ENCODE data around the gene MAML1.
A peak's percentile ranks its signal among the peaks of the same experiment; 100 is the strongest.

Gene MAML1

GRCh38 chr5:179795863-179796833 is 63.5 kb downstream of the MAML1 start:
- no peak for DNase-seq

GRCh38 chr5:179796877-179797608 is 64.4 kb downstream of the MAML1 start:
- no peak for DNase-seq

GRCh38 chr5:179797741-179798140 is 65.1 kb downstream of the MAML1 start:
- no peak for DNase-seq

GRCh38 chr5:179798144-179798770 is 65.6 kb downstream of the MAML1 start:
- no peak for DNase-seq

- DNase-seq: no peak
Measured at GRCh38 chr5:179798771-179799643, 66.4 kb downstream of the MAML1 start.

- DNase-seq: no peak
Measured at GRCh38 chr5:179799644-179799973, 67.0 kb downstream of the MAML1 start.

GRCh38 chr5:179800071-179800695 is 67.6 kb downstream of the MAML1 start:
- DNase-seq: no peak

- DNase-seq: no peak
Measured at GRCh38 chr5:179800696-179801201, 68.1 kb downstream of the MAML1 start.

GRCh38 chr5:179801304-179802206 is 68.9 kb downstream of the MAML1 start:
- peak; percentile 52 for DNase-seq

GRCh38 chr5:179802207-179802883 is 69.7 kb downstream of the MAML1 start:
- no peak for DNase-seq

GRCh38 chr5:179802950-179803562 is 70.4 kb downstream of the MAML1 start:
- DNase-seq: no peak

- no peak for DNase-seq
Measured at GRCh38 chr5:179803651-179804554, 71.3 kb downstream of the MAML1 start.

GRCh38 chr5:179804555-179804947 is 71.9 kb downstream of the MAML1 start:
- DNase-seq: no peak

GRCh38 chr5:179805070-179805528 is 72.5 kb downstream of the MAML1 start:
- DNase-seq: no peak

- DNase-seq: no peak
Measured at GRCh38 chr5:179805529-179806249, 73.1 kb downstream of the MAML1 start.

GRCh38 chr5:179806250-179807048 is 73.8 kb downstream of the MAML1 start, which contains the start of gene MGAT4B:
Gene MGAT4B, minus strand, starts transcription at chr5:179806866. Its CDS starts 283 bp downstream, at chr5:179806583.
- no peak for DNase-seq

Measured in NCI-H1694 (cell line).